ENCODE results near the gene C1orf21.

The C1orf21 gene

GRCh38 chr1:184380468-184380867 is 6.4 kb upstream of the C1orf21 start:
- FAIRE-seq (no peak), DNase-seq (ENCODE audit: insufficient read length, low spot score) (no peak)
- TF ChIP-seq PAX5 (IDR thresholded peaks at IDR 0.05; ENCODE audit: insufficient read depth, low read length, severe bottlenecking) (no peak), POU2F2 (IDR thresholded peaks at IDR 0.05; ENCODE audit: low read depth, low read length) (no peak), SPI1 (IDR thresholded peaks at IDR 0.05; ENCODE audit: low read depth, low read length) (no peak)

- FAIRE-seq (no peak), DNase-seq (ENCODE audit: insufficient read length, low spot score) (no peak)
- no peak for TF ChIP-seq TAF1 (IDR thresholded peaks at IDR 0.05; ENCODE audit: low read depth, low read length)
Measured at GRCh38 chr1:184383772-184384323, 3.0 kb upstream of the C1orf21 start.

- DNase-seq (ENCODE audit: insufficient read length, low spot score) (no peak), FAIRE-seq (no peak)
- TF ChIP-seq SPI1 (IDR thresholded peaks at IDR 0.05; ENCODE audit: low read depth, low read length) (no peak), PAX5 (IDR thresholded peaks at IDR 0.05; ENCODE audit: insufficient read depth, low read length, severe bottlenecking) (no peak), POLR2A (IDR thresholded peaks at IDR 0.05; ENCODE audit: low read depth, low read length) (no peak), POU2F2 (IDR thresholded peaks at IDR 0.05; ENCODE audit: low read depth, low read length) (no peak), POLR2AphosphoS5 (IDR thresholded peaks at IDR 0.05; ENCODE audit: low read depth, low read length) (no peak), TAF1 (IDR thresholded peaks at IDR 0.05; ENCODE audit: low read depth, low read length) (no peak)
Measured at GRCh38 chr1:184385865-184386311, 941 bp upstream of the C1orf21 start.

- no peak for FAIRE-seq
- TF ChIP-seq SPI1 (IDR thresholded peaks at IDR 0.05; ENCODE audit: low read depth, low read length) (no peak), TAF1 (IDR thresholded peaks at IDR 0.05; ENCODE audit: low read depth, low read length) (no peak), POU2F2 (IDR thresholded peaks at IDR 0.05; ENCODE audit: low read depth, low read length) (no peak), POLR2AphosphoS5 (IDR thresholded peaks at IDR 0.05; ENCODE audit: low read depth, low read length) (no peak), POLR2A (IDR thresholded peaks at IDR 0.05; ENCODE audit: low read depth, low read length) (no peak), PAX5 (IDR thresholded peaks at IDR 0.05; ENCODE audit: insufficient read depth, low read length, severe bottlenecking) (no peak)
- peak; percentile 22 for DNase-seq (ENCODE audit: insufficient read length, low spot score)
Measured at GRCh38 chr1:184387069-184387475, 243 bp downstream of the C1orf21 start.

- TF ChIP-seq POLR2A (IDR thresholded peaks at IDR 0.05; ENCODE audit: low read depth, low read length) (no peak), TAF1 (IDR thresholded peaks at IDR 0.05; ENCODE audit: low read depth, low read length) (no peak)
- FAIRE-seq (no peak), DNase-seq (ENCODE audit: insufficient read length, low spot score) (no peak)
Measured at GRCh38 chr1:184387476-184388318, 868 bp downstream of the C1orf21 start.

GRCh38 chr1:184388319-184388889 is 1.6 kb downstream of the C1orf21 start:
- no peak for FAIRE-seq
- TF ChIP-seq POLR2A (IDR thresholded peaks at IDR 0.05; ENCODE audit: low read depth, low read length) (no peak), POU2F2 (IDR thresholded peaks at IDR 0.05; ENCODE audit: low read depth, low read length) (no peak), SPI1 (IDR thresholded peaks at IDR 0.05; ENCODE audit: low read depth, low read length) (no peak), PAX5 (IDR thresholded peaks at IDR 0.05; ENCODE audit: insufficient read depth, low read length, severe bottlenecking) (no peak), POLR2AphosphoS5 (IDR thresholded peaks at IDR 0.05; ENCODE audit: low read depth, low read length) (no peak), TAF1 (IDR thresholded peaks at IDR 0.05; ENCODE audit: low read depth, low read length) (no peak)
- no peak for DNase-seq (ENCODE audit: insufficient read length, low spot score)

- DNase-seq (ENCODE audit: insufficient read length, low spot score) = no peak
- no peak for FAIRE-seq
- TF ChIP-seq POLR2AphosphoS5 (IDR thresholded peaks at IDR 0.05; ENCODE audit: low read depth, low read length) = no peak
- no peak for TF ChIP-seq POU2F2 (IDR thresholded peaks at IDR 0.05; ENCODE audit: low read depth, low read length)
- TF ChIP-seq PAX5 (IDR thresholded peaks at IDR 0.05; ENCODE audit: insufficient read depth, low read length, severe bottlenecking) = no peak
- TF ChIP-seq POLR2A (IDR thresholded peaks at IDR 0.05; ENCODE audit: low read depth, low read length) = no peak
Measured at GRCh38 chr1:184388971-184389370, 2.1 kb downstream of the C1orf21 start.

GRCh38 chr1:184389446-184389845 is 2.6 kb downstream of the C1orf21 start:
- DNase-seq (ENCODE audit: insufficient read length, low spot score) (no peak), FAIRE-seq (no peak)
- TF ChIP-seq POLR2AphosphoS5 (IDR thresholded peaks at IDR 0.05; ENCODE audit: low read depth, low read length) (no peak), POLR2A (IDR thresholded peaks at IDR 0.05; ENCODE audit: low read depth, low read length) (no peak), POU2F2 (IDR thresholded peaks at IDR 0.05; ENCODE audit: low read depth, low read length) (no peak), SPI1 (IDR thresholded peaks at IDR 0.05; ENCODE audit: low read depth, low read length) (no peak), PAX5 (IDR thresholded peaks at IDR 0.05; ENCODE audit: insufficient read depth, low read length, severe bottlenecking) (no peak), TAF1 (IDR thresholded peaks at IDR 0.05; ENCODE audit: low read depth, low read length) (no peak)

- no peak for TF ChIP-seq POLR2AphosphoS5 (IDR thresholded peaks at IDR 0.05; ENCODE audit: low read depth, low read length)
- no peak for TF ChIP-seq TAF1 (IDR thresholded peaks at IDR 0.05; ENCODE audit: low read depth, low read length)
- TF ChIP-seq SPI1 (IDR thresholded peaks at IDR 0.05; ENCODE audit: low read depth, low read length) = no peak
- no peak for TF ChIP-seq PAX5 (IDR thresholded peaks at IDR 0.05; ENCODE audit: insufficient read depth, low read length, severe bottlenecking)
- no peak for TF ChIP-seq POU2F2 (IDR thresholded peaks at IDR 0.05; ENCODE audit: low read depth, low read length)
- no peak for TF ChIP-seq POLR2A (IDR thresholded peaks at IDR 0.05; ENCODE audit: low read depth, low read length)
- DNase-seq (ENCODE audit: insufficient read length, low spot score) = no peak
- FAIRE-seq = no peak
Measured at GRCh38 chr1:184390889-184391288, 4.1 kb downstream of the C1orf21 start.

GRCh38 chr1:184392067-184392466 is 5.2 kb downstream of the C1orf21 start:
- FAIRE-seq = no peak
- TF ChIP-seq POLR2A (IDR thresholded peaks at IDR 0.05; ENCODE audit: low read depth, low read length) (no peak), SPI1 (IDR thresholded peaks at IDR 0.05; ENCODE audit: low read depth, low read length) (no peak), PAX5 (IDR thresholded peaks at IDR 0.05; ENCODE audit: insufficient read depth, low read length, severe bottlenecking) (no peak), TAF1 (IDR thresholded peaks at IDR 0.05; ENCODE audit: low read depth, low read length) (no peak), POU2F2 (IDR thresholded peaks at IDR 0.05; ENCODE audit: low read depth, low read length) (no peak), POLR2AphosphoS5 (IDR thresholded peaks at IDR 0.05; ENCODE audit: low read depth, low read length) (no peak)
- no peak for DNase-seq (ENCODE audit: insufficient read length, low spot score)

Data from GM12891 (cell line).